PFSK-1 (cell line): ENCODE measurements around the gene SURF2.

ENCODE experiments used
- FOXP2 ChIP-seq: optimal IDR thresholded peaks from 2 replicates; pipeline ENCODE3; 2011; ENCODE audit warnings: borderline replicate concordance, control low read depth, inconsistent platforms; ENCODE audit not compliant: insufficient read depth; ENCODE audit errors: extremely low read length, extremely low read depth
- POLR2AphosphoS5 ChIP-seq: IDR thresholded peaks from 2 replicates; pipeline ENCODE4 v1.6.1; 2012; ENCODE audit warnings: low read depth, mild to moderate bottlenecking, control low read depth, low read length, moderate library complexity
- REST ChIP-seq, 2 experiments: IDR thresholded peaks; 2 replicates each; pipeline versions ENCODE4 v1.6.1 to v1.8.0; 2011 to 2012; ENCODE audit warnings: low read depth in 2 of 2, low read length in 2 of 2, control low read depth in 1 of 2, inconsistent platforms in 1 of 2, mild to moderate bottlenecking in 1 of 2, moderate library complexity in 1 of 2; ENCODE audit not compliant: insufficient read depth in 1 of 2
- SIN3A ChIP-seq: IDR thresholded peaks from 2 replicates; pipeline ENCODE4 v1.6.1; 2012; ENCODE audit warnings: mild to moderate bottlenecking, low read length, moderate library complexity, borderline replicate concordance; ENCODE audit not compliant: insufficient read depth
- TAF1 ChIP-seq: IDR thresholded peaks from 2 replicates; pipeline ENCODE4 v1.6.1; 2012; ENCODE audit warnings: low read length, control low read depth, borderline replicate concordance; ENCODE audit not compliant: insufficient read depth

The SURF2 gene

GRCh38 chr9:133405508-133406438, 49.4 kb downstream of the SURF2 start:
- TF ChIP-seq REST (IDR thresholded peaks at IDR 0.05; ENCODE audit: insufficient read depth in 1 of 2, low read depth in 2 of 2, low read length in 2 of 2) = no peak
- TF ChIP-seq FOXP2 = no peak

- TF ChIP-seq FOXP2 = no peak
- no peak for TF ChIP-seq TAF1
- TF ChIP-seq REST (IDR thresholded peaks at IDR 0.05; ENCODE audit: insufficient read depth in 1 of 2, low read depth in 2 of 2, low read length in 2 of 2) = no peak
- no peak for TF ChIP-seq POLR2AphosphoS5
- TF ChIP-seq SIN3A = no peak
Measured at GRCh38 chr9:133406480-133407307, 50.3 kb downstream of the SURF2 start.

- no peak for TF ChIP-seq REST (IDR thresholded peaks at IDR 0.05; ENCODE audit: insufficient read depth in 1 of 2, low read depth in 2 of 2, low read length in 2 of 2)
- TF ChIP-seq SIN3A = no peak
- TF ChIP-seq FOXP2 = no peak
- TF ChIP-seq POLR2AphosphoS5 = no peak
- no peak for TF ChIP-seq TAF1
Measured at GRCh38 chr9:133408042-133408441, 51.7 kb downstream of the SURF2 start.
